Germinal center (tissue), 1 donor: Measurements from ENCODE around the gene DHX8.
"Not testable (repeated sequence)": the region's sequence is repeated elsewhere in the genome, so short reads cannot be mapped to it uniquely, and the experiment has no call there.

Experiments
- DNase-seq: peaks from one replicate; pipeline ENCODE4 v3.0.0; 2012; ENCODE audit warnings: mixed read lengths, low spot score

Gene DHX8

DNA sequence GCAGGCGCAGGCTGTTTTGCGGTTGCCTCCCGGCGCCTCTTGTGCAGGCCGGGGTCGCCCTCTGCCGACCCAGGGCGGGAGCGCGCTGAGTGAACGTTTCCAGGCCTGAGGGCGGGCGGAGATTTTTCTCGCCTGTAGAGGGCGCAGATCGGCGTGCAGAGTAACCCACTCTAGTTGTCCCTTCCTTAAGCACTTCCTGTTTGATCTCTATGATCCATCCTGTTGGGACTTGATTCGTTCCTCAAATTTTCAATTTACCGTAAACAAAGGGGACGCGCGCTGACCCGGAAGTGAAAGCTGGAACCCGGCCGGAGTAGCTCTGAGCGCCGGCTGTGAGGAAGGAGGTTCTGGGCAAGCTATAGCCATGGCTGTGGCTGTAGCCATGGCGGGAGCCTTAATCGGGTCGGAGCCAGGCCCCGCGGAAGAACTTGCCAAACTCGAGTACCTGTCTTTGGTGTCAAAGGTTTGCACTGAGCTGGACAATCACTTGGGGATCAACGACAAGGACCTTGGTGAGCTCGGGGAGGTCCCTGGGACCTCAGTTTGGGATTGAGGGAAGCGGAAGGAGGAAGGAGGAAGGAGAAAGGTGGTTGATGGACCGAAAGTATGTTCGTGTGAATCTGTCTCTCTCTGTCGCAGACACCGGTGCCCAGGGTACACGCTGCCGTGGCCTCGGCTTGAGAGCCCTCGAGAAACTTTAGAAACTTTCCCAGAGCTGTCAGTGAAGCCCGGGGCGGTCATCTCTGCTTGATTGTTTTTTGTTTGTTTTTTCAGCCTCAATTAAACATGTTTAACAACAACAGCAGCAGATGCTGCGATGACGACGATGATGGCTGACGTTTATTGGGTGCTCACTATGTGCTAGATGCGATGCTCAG is at the start of gene DHX8:
TSS of gene DHX8 (plus strand) at position 302 of the 878 bp plus-strand sequence. CDS start at position 365, 63 bp downstream.
- DNase-seq: peak; percentile 95

DNA sequence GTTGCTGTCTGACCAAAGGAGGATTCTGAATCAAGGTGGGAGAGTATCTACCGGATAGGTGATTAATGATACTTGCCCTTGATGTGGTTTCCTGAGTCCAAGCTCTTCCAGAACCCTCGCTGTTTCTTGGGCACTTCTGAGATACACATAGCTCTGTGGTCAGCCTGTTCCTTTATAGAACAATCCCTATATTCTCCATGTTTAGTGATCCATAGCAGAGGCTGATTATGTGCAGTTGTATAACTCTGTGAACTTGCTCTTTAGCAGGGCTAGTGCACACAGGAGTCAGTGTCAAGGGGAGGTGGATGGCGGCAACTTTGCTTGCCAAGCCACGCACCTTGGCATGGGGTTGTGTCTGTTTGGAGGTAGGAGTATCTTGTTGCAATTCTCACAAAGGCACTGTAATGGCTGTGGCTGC is 48.9 kb upstream of the DHX8 start:
- no peak for DNase-seq

DNA sequence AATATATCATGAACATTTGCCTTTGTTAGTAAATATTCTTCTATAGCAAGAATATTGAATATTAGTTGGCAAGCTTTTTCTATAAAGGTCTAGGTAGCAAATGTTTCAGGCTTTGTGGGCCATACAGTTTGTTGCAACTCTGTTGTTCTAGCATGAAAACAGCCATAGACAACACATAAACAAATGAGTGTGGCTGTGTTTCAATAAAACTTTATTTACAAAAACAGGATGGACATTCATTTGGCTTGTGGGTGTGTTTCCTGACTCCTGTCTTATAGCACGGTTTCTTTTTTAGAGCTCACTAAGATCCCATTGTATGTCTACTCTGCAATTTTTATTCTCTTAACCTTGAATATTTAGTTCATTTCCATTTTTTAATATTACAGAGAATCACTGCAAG is 46.0 kb upstream of the DHX8 start:
- DNase-seq: no peak

DNA sequence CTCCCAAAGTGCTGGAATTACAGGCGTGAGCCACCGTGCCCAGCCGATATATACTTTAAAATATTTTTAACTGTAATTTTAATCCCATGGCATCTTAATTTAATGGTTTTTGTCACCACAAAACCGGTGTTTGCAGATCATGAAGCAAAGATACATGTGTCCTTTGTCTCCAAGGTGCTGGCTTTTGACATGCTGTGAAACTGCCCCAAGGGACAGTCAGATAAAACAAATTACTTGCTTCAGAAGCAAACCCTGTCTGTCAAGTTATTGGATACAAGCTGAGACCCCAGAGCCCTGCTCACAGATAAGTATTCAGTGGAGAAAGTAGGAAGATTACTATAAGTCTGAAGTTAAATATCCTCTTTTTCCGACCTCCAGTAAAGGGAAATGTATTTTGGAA is 45.1 kb upstream of the DHX8 start:
- no peak for DNase-seq

DNA sequence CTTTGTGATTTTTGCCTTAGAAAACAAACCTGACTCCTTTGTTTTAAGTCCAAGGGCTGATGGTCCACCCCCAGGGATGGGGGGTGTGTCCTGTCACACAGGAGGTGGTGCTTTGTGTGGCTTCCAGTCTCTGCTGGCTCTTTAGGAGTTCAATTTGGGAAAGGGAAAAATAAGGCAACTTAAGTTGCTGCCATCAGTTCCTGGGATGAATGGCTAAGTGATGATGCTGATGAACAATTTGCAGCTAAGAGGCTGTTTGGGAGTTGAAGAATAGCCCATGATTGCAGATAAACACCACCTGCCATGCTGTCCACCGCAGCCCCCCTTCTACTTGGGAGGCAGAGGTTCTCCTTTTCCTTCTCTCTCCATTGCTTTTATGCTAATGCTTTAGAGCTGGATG is 44.7 kb upstream of the DHX8 start:
- no peak for DNase-seq

DNA sequence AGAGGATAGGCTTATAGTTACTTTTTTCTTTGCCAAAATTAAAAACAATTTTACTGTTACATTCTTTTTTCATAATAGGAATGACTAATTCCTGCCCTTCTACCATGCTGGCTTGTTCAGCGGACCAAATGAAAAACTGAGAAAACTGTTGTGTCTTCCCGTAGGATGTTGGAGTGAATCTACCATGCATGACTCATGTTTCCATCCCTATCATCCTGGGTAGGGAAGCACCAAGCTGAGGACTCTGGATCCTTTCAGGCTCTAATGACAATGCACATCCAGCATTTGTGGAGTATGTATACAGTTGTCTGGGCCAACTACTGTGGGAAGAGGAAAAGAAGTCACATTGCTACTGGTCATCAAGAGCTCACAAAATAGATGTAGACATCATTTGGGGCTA is 41.1 kb upstream of the DHX8 start:
- no peak for DNase-seq

DNA sequence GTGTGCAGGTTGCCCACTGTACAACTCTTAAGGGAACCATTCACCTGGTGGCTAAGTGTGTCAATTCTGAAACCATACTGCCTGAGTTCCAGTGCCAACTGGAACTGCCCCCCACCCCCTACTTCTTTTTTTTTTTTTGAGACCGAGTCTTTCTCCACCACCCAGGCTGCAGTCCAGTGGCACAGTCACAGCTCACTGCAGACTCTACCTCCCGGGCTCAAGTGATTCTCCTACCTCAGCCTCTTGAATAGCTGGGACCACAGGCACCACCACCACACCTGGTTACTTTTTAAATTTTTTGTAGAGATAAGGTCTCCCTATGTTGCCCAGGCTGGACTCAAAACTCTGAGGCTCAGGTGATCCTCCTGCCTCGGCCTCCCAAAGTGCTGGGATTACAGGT is 40.4 kb upstream of the DHX8 start:
- DNase-seq: no peak

DNA sequence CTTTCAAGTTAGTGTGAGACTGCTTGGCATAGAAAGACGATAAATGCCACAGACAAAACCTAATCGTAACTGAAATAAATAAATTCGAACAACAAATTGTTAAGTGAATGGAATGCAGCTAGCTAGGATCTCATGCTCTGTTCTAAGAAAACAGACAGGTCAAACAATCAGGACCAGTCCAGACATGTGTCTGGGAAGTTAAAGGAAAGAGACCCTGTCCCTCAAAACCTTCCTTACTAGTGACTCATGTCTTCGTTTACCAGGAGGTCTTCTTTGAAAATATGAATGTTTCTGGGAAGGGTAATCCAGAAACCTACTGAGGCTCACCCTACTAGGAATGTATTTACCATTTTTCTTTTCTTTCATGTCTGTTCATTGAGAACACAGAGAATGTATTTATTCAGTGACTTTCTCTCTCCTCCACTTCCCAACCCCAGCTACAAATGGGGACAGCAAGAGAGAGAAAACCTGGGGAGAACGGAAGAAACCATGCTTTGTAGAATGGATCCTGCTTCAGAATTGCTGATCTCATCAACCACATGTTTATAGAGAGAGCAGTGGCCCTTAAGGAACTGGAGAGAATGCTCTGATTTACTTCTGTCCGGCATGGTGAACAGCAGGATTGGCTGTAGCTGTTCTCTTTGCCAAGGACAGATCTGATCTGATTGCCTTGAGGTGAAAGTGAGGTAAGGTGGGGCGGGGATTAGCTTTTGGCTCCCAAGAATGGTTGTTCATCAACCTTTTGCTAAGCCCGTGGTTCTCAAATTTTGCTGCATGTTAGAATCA is 39.4 kb upstream of the DHX8 start:
- no peak for DNase-seq

DNA sequence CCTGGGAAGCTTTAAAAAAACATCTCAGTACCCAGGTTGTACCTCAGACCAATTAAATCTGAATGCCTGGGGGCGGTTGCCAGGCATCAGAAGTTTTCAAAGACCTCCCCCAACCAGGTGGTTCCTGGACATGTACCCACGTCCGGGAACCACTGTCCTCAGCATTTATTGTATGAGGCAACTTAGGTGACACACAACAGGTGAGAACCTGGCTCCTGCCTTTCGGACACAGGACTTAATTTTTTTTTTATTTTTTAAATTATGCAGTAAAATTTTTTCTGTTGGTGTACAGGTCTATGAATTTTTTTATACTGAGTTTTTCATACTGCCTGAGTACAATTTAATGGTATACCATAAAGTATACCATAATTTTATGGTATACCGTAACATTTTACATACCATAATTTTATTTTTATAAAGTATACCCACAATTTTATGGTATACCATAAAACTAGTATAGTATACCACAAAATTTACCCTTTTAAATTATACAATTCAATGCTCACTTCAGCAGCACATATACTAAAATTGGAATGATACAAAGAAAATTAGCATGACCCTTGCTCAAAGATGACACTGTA is 38.7 kb upstream of the DHX8 start:
- no peak for DNase-seq

DNA sequence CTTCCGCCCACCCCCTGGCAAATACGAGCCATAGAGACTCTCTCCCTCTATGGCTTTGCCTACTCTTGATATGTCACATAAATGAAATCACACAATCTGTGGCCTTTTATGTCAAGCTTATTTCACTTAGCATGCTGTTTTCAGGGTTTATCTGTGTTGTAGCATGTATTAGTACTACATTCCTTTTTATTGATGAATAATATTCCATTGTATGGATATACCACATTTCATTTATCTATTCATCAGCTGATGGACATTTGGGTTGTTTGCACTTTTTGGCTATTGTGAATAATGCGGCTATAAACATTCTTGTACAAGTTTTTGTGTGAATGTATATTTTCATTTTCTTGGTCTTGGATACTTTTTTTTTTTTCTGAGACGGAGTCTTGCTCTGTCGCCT is 37.0 kb upstream of the DHX8 start:
- no peak for DNase-seq

DNA sequence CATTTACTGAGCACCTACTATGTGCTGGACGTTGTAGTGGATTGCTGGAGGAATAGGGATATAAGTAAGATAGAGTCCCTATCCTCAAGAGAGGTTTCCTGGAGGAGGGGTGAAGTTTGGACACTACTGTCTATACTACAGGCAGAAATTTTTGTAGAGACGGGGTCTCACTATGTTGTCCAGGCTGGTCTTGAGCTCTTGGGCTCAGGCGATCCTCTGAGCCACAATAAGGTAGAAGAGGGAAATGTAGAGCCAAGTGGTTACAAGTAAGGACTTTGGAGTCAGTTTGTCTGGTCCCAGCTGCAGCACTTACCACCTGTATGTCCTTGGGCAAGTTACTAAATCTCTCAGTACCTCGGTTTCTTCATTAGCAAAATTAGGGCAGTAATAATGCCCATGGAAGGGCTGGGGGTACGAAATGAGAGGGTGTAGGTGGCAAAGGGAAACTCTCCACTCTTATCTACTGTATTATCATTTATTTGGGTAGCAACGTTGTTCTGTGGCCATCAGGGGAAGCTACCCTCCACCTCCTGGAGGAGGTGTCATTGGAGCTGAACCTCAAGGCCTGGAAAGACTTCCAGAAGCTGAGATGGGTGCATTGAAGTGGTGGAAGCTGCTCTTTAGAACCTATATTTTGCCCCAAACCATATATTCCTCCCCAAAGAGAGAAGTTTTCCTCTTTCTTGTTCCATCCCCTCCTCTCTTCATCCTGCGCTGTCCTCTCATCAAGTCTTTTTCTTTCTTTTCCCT is 34.9 kb upstream of the DHX8 start:
- no peak for DNase-seq

DNA sequence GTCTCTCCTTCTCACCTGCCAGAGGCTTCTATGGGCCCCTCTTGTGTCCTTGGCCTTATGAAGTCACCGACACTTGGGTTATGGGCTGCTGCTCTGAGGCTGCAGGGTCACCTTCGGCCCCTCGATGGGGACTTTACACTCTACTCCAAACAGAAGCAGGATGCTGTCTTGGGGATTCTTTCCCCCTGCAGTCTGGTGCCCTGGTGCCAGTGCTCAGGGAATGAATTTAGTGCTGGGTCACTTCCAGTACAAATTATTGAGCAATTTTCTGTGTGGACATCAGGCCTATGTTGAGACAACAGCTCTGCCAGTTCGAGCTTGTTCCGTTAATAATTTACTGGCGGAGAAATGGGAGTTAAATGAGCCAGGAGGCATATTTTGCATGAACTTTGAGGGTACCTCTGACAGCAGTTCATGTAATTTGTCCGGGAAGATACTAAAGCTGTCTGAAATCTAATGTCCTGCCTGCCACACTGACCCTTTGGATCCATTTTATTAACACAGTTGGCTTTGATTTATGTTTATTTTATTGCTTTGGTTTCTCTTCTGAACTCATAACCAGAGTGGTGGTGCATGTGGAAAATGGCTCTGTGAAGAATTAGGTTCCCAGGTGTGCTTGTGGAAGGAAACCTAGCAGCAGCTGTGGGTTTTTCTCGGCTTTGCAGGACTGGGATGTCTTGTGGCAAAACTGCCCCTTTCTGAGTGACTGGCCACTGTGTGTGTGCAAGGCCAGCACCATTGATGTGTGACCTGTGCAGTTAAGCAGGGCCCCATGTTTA is 34.1 kb upstream of the DHX8 start:
- no peak for DNase-seq

DNA sequence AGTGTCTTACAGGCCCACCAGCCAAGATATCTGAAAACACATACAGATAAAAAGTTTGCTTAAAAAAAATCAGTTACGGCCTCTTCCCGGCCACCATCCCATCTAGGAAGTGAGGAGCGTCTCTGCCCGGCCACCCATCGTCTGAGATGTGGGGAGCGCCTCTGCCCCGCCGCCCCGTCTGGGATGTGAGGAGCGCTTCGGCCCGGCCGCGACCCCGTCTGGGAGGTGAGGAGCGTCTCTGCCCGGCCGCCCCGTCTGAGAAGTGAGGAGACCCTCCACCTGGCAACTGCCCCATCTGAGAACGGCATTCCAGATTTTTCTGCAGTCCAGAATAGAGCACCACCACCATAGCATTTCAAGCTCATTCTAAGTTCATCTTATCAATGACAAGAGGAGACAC is 33.0 kb upstream of the DHX8 start:
- not testable (repeated sequence) for DNase-seq

DNA sequence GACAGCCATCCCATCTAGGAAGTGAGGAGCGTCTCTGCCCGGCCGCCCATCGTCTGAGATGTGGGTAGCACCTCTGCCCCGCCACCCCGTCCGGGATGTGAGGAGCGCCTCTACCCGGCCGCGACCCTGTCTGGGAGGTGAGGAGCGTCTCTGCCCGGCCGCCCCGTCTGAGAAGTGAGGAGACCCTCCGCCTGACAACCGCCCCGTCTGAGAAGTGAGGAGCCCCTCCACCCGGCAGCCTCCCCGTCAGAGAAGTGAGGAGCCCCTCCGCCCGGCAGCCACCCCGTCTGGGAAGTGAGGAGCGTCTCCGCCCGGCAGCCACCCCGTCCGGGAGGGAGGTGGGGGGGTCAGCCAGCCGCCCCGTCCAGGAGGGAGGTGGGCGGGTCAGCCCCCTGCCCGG is 32.0 kb upstream of the DHX8 start:
- DNase-seq: not testable (repeated sequence)

DNA sequence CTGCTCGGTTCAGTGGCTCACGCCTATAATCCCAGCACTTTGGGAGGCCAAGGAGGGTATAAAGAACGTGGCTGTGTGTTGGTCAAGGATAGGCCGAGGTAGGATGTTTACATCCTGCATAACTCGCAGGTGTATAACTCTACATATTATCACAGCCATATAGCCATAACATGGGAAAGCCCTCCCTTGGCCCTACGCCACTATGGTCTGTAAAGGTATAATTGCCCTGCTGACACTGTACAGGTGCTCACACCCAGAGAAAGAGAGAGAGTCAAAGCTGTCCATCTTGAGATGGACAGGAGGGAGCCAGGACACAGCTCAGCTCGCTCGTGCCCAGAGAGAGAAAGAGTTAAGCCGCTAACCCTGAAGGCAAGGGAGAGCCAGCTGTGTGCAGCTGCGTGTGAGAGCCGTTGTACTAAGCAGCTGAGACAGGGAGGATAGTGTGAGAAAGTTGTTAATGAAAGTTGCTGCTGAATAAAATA is 30.4 kb upstream of the DHX8 start:
- no peak for DNase-seq

DNA sequence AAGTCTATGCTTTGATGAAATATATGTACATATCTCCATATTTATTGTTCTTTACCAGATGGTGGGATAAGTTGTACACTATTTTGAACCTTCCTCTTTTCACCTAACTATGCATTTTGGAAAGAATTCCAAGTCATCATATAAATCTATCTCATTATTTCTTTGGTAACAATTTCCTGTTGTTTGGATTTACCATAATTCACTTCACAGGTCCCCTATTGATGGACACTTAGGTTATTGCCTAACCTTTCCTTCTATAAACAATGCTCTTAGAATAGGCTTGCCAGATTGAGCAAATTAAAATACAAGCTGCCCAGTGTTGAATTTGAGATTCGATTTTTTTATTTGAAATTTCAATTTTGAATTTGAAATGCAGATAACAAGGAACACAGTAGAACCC is 28.9 kb upstream of the DHX8 start:
- DNase-seq: no peak

DNA sequence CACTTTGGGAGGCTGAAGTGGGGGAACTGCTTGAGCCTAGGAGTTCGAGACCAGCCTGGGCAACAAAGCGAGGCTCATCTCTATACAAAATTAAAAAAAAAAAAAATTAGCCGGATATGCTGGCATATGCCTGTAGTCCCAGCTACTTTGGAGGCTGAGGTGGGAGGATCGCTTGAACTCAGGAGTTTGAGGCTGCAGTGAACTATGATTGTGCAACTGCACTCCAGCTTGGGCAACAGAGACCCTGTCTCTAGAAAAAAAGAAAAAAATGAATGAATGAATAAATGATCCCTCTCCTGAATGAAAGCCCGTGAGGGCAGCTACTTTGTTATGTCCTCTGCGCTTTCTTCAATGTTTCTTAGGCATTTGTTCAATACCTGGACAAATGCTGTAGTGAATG is 27.7 kb upstream of the DHX8 start:
- no peak for DNase-seq

DNA sequence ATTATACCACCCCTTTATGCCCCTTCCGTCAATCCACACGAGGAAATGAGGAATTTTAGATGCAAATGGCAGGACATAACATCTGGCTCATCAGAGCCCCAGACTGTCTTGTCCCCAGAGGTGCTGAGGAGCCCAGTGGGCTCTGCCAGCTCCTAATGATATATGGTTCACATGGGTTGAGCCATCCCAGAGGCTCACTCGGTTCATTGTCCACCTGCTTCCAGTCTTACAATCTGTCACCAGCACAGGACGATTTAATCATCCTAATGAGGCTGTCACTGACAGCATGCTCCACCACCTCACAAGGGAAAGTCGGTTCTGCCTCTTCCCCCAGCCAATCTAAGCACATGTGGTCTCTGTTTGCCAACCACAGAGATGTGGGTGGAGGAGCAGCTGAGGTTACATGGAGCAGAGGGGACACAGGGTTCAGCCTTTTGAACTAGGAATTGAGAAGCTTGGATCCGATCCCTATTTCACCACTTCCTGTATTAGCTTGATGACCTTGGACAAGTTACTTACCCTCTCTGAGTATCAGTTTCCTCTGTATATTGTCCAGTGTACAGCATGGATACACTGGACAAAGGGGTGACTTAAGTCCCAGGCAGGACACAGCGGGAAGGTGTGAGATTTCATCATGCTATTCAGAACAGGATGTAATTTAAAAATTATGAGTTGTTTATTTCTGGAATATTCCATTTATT is 27.0 kb upstream of the DHX8 start:
- no peak for DNase-seq

DNA sequence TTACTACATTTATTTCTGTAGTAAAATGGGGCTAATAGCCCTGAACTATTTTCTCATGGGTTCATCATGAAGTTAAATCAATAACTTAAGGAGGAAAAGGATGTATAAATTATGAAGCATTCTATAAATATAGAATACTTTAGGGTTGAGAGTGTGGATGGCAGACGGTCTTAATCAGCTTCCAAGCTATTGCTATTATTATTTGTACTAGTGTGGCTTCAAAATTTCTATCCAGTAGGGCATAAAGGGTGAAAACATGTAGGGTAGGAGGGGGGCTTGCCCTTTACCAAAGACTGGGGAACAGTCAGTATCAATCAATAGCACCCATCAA is 26.4 kb upstream of the DHX8 start:
- DNase-seq: no peak

DNA sequence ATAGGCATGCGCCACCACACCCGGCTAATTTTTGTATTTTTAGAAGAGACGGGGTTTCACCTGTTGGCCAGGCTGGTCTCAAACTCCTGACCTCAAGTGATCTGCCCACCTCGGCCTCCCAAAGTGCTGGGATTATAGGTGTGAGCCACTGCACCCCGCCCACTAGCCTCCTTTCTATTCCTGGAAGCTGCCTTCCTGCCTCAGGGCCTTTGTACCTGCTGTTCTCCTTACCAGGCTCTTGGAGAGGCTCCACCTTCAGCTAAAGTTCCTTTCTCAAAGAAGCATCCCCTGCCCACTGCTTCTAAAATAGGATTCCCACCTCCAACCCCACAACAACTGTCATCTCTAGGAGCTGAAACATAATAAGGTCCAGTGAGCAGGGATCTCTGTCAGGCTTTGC is 23.9 kb upstream of the DHX8 start:
- not testable (repeated sequence) for DNase-seq

DNA sequence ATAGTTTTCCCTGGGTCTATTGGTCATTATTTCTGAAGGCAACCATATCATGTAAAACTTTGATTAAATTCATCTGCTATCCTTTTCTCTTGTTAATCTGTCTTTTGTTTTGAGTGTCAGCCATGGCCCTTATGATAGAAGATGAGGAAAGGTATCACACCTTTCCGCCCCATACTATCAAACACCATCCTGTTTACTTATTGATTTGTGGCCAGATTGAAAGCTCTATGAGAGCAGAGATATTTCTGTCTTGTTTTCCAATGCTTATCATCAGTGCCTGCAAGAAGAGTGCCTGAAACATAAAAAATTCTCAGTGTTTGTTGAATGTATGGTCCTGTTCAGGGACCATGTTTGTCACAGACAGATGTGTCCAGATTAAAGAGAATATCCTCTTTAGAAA is 22.6 kb upstream of the DHX8 start:
- no peak for DNase-seq
